ENCODE data around the gene NTMT1. TPM values are rescaled to one million over a fixed set of nuclear protein-coding genes. Genes with fewer than 3 reads are reported as not detected.

Gene NTMT1
- total RNA-seq, 6 donors from 2014 or later, result 15.0 to 37.7 (median 23.6) TPM

DNA sequence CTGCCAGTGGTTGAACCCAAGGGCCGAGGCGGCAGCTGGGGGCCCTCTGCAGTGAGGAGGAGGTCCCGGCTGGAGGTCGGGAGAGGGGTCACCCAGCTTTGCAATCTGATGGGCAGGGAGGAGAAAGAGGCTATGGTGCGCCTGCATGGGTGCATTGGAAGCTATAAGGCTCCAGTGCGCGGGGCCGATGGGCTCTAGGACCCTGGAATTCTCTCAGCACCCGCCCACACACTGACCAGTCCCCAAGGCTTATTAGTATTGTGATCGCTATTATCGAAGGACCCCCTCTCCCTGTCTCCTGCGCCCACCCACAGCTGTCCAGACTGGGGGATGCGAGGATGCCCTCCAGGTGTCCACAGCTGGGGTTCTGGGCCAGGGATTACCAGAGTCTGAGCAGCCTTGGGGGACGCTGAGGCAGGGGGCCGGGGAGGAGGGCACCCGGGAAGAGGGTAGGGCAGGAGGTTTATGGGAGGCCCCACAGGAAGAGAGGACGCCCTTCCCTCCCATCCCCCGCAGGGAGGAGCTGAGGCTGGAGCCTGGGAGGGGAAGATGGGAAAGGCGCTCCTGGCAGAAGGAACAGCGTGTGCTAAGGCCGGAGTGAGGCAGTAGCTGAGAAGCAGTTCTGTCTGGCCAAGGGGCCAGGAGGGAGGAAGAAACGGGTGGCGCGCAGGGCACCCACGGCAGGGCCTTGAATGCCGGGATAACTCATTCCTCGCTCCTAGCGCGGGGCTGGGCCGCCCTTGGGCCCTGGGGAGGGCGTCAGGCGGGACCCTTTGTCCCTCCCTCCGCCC lies 29.2 kb upstream of the NTMT1 start:
- H3K27me3 ChIP-seq, result no peaks in the 10 kb centered on the region
- 39 to 44% methylated on average over 20 to 29 of the region's 33 CpGs for WGBS, 2 donors
- TF ChIP-seq, protein P1, sequence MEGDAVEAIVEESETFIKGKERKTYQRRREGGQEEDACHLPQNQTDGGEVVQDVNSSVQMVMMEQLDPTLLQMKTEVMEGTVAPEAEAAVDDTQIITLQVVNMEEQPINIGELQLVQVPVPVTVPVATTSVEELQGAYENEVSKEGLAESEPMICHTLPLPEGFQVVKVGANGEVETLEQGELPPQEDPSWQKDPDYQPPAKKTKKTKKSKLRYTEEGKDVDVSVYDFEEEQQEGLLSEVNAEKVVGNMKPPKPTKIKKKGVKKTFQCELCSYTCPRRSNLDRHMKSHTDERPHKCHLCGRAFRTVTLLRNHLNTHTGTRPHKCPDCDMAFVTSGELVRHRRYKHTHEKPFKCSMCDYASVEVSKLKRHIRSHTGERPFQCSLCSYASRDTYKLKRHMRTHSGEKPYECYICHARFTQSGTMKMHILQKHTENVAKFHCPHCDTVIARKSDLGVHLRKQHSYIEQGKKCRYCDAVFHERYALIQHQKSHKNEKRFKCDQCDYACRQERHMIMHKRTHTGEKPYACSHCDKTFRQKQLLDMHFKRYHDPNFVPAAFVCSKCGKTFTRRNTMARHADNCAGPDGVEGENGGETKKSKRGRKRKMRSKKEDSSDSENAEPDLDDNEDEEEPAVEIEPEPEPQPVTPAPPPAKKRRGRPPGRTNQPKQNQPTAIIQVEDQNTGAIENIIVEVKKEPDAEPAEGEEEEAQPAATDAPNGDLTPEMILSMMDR (IDR thresholded peaks at IDR 0.05), result no peak
- TF ChIP-seq EP300 (IDR thresholded peaks at IDR 0.05), result peak in 1 of 4 donors; percentile 53
- peak; percentile 40 to 84 for TF ChIP-seq POLR2AphosphoS5 (IDR thresholded peaks at IDR 0.05)
- no peaks in the 10 kb centered on the region for H3K36me3 ChIP-seq
- H3K27ac ChIP-seq, result peak overlapping the region; percentile 78 to 93 (median 90)
- peaks cover 25 to 38% (median 32%) of the 10 kb centered on the region in 4 donors for H3K4me1 ChIP-seq
- ATAC-seq (ENCODE audit: low FRiP score in 2 of 2) (peak; percentile 56 to 80), DNase-seq (peak in 1 of 2 donors; percentile 61)
- no peaks in the 10 kb centered on the region for H3K9me3 ChIP-seq
- H3K4me3 ChIP-seq, result peak overlapping the region; percentile 41 to 55 (median 42)

DNA sequence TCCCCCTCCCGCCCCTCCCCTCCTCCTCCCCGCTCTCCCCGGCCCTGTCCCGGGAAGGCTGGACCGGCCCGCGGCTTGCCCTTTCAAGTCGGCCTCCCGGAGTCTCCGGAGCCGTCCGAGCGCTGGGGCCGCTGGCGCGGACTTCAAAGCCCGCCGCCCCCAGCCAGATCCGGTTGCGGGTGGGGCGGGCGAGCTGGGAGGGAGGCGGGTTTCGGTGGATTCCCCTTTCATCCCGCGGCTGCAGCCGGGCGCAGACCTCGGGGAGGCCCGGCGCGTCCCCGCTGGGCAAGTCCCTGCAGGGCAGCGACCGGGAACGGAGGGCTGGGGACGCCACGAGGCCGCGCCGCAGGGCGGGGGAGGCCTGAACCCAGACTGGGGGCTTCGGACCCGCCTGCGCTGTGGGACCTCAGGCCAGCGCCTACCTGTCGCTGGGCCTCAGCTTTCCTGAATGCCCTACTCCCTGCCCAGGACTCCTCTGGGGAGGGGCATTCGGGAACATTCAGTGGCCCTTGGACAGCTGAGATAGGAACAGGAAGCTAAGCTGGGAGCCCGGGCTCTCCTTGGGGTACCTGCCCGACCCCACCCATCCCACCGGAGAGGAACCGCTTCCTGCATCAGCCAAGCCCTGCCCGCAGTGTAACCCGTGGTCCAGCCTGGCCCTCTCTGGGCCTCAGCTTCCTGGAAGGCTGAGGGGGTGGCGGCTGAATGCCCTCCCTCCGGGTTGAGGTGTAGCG lies 28.4 kb upstream of the NTMT1 start:
- TF ChIP-seq POLR2A (IDR thresholded peaks at IDR 0.05), result peak in 1 of 4 donors; percentile 43
- TF ChIP-seq, protein P1 (IDR thresholded peaks at IDR 0.05), result no peak
- no peak for TF ChIP-seq POLR2AphosphoS5 (IDR thresholded peaks at IDR 0.05)
- TF ChIP-seq EP300 (IDR thresholded peaks at IDR 0.05), result no peak
- 10% methylated on average over 9 of the region's 57 CpGs; no CpG with 5 or more reads in 1 of the 2 donors for WGBS, 2 donors
- peak; percentile 64 to 83 for ATAC-seq (ENCODE audit: low FRiP score in 2 of 2)
- H3K36me3 ChIP-seq, result no peaks in the 10 kb centered on the region
- peaks cover 25 to 38% (median 32%) of the 10 kb centered on the region in 4 donors for H3K4me1 ChIP-seq
- DNase-seq, result peak; percentile 70 to 95
- H3K27ac ChIP-seq, result peak overlapping the region; percentile 78 to 93 (median 90)
- H3K9me3 ChIP-seq, result no peaks in the 10 kb centered on the region
- H3K4me3 ChIP-seq, result peak overlapping the region; percentile 41 to 55 (median 42)
- H3K27me3 ChIP-seq, result no peaks in the 10 kb centered on the region

GRCh38 chr9:129598089-129598596 lies 27.8 kb upstream of the NTMT1 start:
- ATAC-seq (ENCODE audit: low FRiP score in 2 of 2) (no peak), DNase-seq (no peak)
- Histone ChIP-seq H3K4me1 (peaks cover 27 to 40% (median 32%) of the 10 kb centered on the region in 4 donors), H3K36me3 (no peaks in the 10 kb centered on the region), H3K27me3 (no peaks in the 10 kb centered on the region), H3K9me3 (no peaks in the 10 kb centered on the region), H3K27ac (peak overlapping the region; percentile 78 to 93 (median 90)), H3K4me3 (peak overlapping the region in 3 of 4 donors; percentile 41 to 55 (median 44))
- TF ChIP-seq, protein P1 (IDR thresholded peaks at IDR 0.05), result no peak
- TF ChIP-seq POLR2AphosphoS5 (IDR thresholded peaks at IDR 0.05) (no peak), POLR2A (IDR thresholded peaks at IDR 0.05) (no peak), EP300 (IDR thresholded peaks at IDR 0.05) (no peak)
- 44 to 54% methylated on average over 11 to 14 of the region's 14 CpGs for WGBS, 2 donors

DNA sequence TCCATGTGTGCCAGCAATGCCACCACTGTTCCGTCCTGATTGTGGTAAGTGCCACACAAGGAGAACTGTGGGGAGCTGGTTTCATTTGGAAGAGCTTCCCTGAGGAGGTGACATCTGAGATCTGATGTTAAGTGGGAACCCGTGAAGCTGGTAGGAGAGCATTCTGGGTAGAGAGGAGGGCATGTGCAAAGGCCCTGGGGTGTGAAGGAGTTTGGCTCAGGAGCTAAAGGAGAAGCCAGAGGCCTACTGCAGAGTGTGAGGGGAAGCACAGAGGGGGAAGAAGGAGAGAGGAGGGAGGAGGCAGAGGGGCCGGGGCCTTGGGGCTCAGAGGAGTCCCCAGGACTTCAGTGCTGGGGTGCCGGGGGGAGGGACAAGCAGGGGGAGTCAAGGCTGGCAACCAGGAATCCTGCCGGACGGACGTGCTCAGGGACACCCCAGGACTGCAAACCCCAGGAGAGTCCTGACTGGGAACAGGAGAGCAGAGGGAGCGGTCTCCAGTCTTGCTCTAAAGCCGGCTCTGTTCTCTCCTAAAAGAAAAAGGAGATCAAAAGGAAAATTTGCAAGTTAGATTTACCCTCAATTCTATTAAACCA lies 24.8 kb upstream of the NTMT1 start:
- ATAC-seq (ENCODE audit: low FRiP score in 2 of 2) (no peak), DNase-seq (no peak)
- TF ChIP-seq POLR2A (IDR thresholded peaks at IDR 0.05) (no peak), POLR2AphosphoS5 (IDR thresholded peaks at IDR 0.05) (no peak), EP300 (IDR thresholded peaks at IDR 0.05) (no peak)
- TF ChIP-seq, protein P1 (IDR thresholded peaks at IDR 0.05), result no peak
- no peaks in the 10 kb centered on the region for H3K27me3 ChIP-seq
- no peaks in the 10 kb centered on the region for H3K9me3 ChIP-seq
- H3K27ac ChIP-seq, result no peak overlapping the region
- peaks cover 23 to 26% (median 24%) of the 10 kb centered on the region in 4 donors for H3K4me1 ChIP-seq
- H3K4me3 ChIP-seq, result no peak overlapping the region
- WGBS, 2 donors, result 81 to 82% methylated on average over 9 of the region's 9 CpGs
- H3K36me3 ChIP-seq, result no peaks in the 10 kb centered on the region
